HG02981 (cell line): ENCODE measurements around the gene KMT5B.
"Not testable (repeated sequence)": the region's sequence is repeated elsewhere in the genome, so short reads cannot be mapped to it uniquely, and the experiment has no call there.

Experiments
- ATAC-seq: cut with Tn5 transposase; IDR thresholded peaks from one replicate; pipeline ENCODE4 v1.9.1; 2021; ENCODE audit warnings: mild to moderate bottlenecking, moderate library complexity; ENCODE audit not compliant: unreplicated experiment

The KMT5B gene

DNA sequence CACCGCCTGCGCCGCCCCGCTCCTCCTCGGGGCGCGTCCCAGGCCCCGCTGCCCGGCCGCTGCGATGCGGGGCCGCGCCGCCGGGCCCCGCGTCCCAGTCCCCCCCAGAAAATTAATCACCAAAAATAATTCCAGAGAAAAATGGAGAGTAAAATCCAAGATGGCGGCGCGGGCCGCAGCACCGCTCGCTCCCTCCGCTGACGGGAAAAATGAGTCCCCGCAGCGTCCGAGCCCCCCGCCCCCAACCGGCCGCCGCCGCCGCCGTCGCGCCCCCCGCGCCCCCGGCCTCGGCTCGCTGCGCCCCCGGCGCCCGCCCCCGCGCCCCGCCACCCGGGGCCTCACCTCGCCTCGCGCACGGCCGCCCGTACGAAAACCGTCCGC lies at the start of gene KMT5B:
Gene KMT5B (minus strand): TSS at position 162 of the 381 bp plus-strand sequence. CDS start 23,220 bp downstream, outside the sequence.
- ATAC-seq, result peak; percentile 20

DNA sequence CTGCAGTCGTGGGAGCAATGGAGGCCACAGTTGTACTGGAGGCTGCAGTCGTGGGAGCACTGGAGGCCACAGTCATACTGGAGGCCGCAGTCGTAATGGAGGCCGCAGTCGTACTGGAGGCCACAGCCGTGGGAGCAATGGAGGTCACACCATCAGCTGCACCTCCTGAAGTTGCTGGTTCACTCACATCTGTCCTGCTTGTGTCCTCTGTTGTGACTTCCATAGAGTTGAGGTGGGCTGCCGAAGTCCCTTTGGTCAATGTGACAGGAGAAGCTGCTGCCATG lies 49.4 kb upstream of the KMT5B start:
- no peak for ATAC-seq

- no peak for ATAC-seq
These were observed 48.9 kb upstream of the KMT5B start for GRCh38 chr11:68261749-68262543.

- ATAC-seq, result no peak
These were observed 47.9 kb upstream of the KMT5B start for GRCh38 chr11:68261006-68261405.

GRCh38 chr11:68260484-68260883 lies 47.4 kb upstream of the KMT5B start:
- ATAC-seq, result no peak

GRCh38 chr11:68259122-68259959 lies 46.2 kb upstream of the KMT5B start:
- ATAC-seq, result no peak

DNA sequence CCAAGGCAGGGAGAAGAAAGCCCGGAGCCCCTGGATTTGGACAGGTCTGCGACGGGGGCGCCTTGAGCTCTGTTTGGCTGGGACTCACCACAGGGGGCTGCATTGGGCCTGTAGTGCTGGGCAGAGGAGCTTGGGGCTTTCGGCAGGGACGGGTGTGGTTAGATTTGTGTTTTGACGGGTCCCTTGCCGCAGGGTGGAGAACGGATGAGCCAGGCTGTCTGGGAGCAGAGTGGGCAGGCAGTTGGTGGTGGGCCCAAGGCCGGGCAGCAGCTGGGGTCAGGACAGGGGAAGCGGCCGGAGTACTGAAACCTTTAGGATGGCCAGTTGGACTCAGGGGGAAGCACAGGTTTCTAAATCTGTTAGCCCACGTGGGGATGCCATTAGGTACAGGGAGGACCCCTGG lies 45.3 kb upstream of the KMT5B start:
- no peak for ATAC-seq

- no peak for ATAC-seq
These were observed 44.6 kb upstream of the KMT5B start for GRCh38 chr11:68257477-68258362.

- no peak for ATAC-seq
These were observed 43.2 kb upstream of the KMT5B start for GRCh38 chr11:68256331-68256741.

- no peak for ATAC-seq
These were observed 42.4 kb upstream of the KMT5B start for GRCh38 chr11:68255526-68255925.

DNA sequence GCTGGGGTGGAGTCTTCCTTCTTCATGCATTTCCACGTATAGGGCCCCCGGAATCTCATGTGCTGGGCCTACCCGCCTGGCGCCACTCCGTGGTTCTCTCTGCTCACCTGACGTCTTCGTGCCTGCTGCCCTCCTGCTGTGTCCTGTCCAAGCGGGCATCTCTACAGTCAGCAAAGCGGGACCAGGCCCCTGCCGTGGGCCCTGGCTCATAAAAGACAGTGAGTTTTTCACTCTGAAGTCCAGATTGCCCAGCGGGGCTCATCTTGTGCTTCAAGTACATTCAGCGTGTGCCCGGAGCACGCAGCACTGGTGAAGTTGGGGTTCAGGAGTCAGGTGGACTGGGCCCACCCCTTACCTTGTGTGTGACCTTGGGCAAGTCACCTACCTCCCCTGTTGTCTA lies 41.3 kb upstream of the KMT5B start:
- ATAC-seq, result no peak

DNA sequence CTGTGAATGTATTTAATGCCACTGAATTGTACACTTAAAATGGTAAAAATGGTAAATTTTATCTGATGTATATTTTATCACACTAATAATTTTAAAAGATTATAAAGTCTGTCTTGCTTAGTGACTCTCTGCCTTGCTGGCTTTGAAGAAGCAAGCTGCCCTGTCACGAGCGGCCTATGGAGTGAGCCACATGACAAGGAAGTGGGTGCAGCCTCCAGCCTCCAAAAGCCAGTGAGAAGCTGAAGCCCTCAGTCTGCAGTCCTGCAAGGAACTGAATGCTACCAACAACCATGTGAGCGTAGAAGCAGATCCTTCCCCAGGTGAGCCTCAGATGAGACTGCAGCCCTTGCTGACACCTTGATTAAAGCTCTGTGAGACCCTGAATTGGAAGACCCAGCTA lies 38.7 kb upstream of the KMT5B start:
- ATAC-seq, result no peak

GRCh38 chr11:68244912-68245311 lies 31.8 kb upstream of the KMT5B start:
- not testable (repeated sequence) for ATAC-seq

DNA sequence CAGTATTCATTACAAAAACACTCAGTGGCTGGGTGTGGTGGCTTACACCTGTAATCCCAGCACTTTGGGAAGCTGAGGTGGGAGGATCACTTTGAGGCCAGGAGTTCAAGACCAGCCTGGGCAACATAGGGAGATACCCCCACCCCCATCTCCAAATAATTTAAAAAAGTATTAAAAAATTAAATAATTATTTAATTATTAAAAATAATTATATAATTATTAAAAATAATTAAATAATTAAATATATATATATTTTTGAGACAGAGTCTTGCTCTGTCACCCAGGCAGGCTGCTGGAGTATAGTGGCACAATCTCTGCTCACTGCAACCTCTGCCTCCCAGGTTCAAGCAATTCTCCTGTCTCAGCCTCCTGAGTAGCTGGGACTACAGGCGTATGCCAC lies 30.8 kb upstream of the KMT5B start:
- not testable (repeated sequence) for ATAC-seq

GRCh38 chr11:68242616-68243015 lies 29.5 kb upstream of the KMT5B start:
- ATAC-seq, result no peak

- ATAC-seq, result no peak
These were observed 18.5 kb upstream of the KMT5B start for GRCh38 chr11:68231621-68232020.

DNA sequence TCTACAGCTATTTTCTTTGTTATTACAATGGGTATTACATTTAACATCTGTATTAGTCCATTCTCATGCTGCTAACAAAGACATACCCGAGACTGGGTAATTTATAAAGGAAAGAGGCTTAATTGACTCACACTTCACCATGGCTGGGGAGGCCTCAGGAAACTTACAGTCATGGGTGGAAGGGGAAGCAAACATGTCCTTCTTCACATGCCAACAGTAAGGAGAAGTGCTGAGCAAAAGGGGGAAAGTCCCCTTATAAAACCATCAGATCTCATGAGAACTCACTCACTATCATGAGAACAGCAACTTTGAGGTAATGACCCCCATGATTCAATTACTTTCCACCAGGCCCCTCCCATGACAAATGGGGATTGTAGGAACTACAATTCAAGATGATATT lies 16.5 kb upstream of the KMT5B start:
- no peak for ATAC-seq

GRCh38 chr11:68226421-68226820 lies 13.3 kb upstream of the KMT5B start:
- no peak for ATAC-seq

DNA sequence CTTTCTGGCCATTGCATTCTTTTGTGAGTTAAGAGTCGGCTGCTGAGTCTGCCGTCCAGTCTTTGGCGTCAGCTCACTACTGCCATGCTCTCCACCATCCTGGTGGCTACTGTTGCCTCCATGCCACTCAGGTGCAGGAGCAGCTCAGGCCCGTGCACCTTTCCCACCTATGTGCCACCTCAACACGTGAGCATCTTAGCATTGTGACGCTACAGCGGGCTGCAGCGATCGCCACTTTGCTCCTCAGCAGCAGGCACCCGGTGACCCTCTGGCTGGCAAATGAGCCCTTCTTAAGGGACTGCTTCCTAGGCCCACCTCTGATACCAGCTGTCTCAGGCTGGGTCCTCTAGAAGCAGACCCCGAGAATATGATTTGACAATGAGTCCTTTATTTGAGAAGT lies 11.5 kb upstream of the KMT5B start:
- no peak for ATAC-seq

- no peak for ATAC-seq
These were observed 10.2 kb upstream of the KMT5B start for GRCh38 chr11:68223275-68223674.

GRCh38 chr11:68221406-68221805 lies 8.3 kb upstream of the KMT5B start:
- no peak for ATAC-seq
